HEK293 (cell line): ENCODE measurements around the gene SKIL.

ENCODE experiments used
- ATF2 ChIP-seq: fragments of 450-650 bp; formaldehyde crosslinking; IDR thresholded peaks from 2 replicates; pipeline ENCODE4 v1.5.1; 2016; ENCODE audit warnings: missing biosample characterization, missing genetic modification characterization, low read depth
- BCL11A ChIP-seq: fragments of 450-650 bp; formaldehyde crosslinking; IDR thresholded peaks from 2 replicates; pipeline ENCODE4 v1.5.1; 2016; ENCODE audit warnings: low read depth, missing biosample characterization, missing genetic modification characterization
- CTCF ChIP-seq: fragments of 450-650 bp; formaldehyde crosslinking; IDR thresholded peaks from 2 replicates; pipeline ENCODE4 v1.5.1; 2016; ENCODE audit warnings: missing biosample characterization, missing genetic modification characterization
- HOXC10 ChIP-seq: sonication (generic); formaldehyde crosslinking; IDR thresholded peaks from 2 replicates; pipeline ENCODE4 v1.8.1; 2023; ENCODE audit warnings: mild to moderate bottlenecking, missing genetic modification reagents
- TSHZ1 ChIP-seq: fragments of 450-650 bp; formaldehyde crosslinking; IDR thresholded peaks from 2 replicates; pipeline ENCODE4 v1.5.1; 2016; ENCODE audit warnings: missing biosample characterization, missing genetic modification characterization, borderline replicate concordance
- ZNF274 ChIP-seq, 2 experiments: fragments of 200-500 bp in 1 of 2; fragments of 450-650 bp in 1 of 2; sonication (Bioruptor generic) in 1 of 2; formaldehyde crosslinking in 1 of 2; IDR thresholded peaks; 2 replicates each; pipeline versions ENCODE4 v1.5.1 to v1.6.1; 2014 to 2016; ENCODE audit warnings: borderline replicate concordance in 1 of 2, inconsistent platforms in 1 of 2, low read length in 1 of 2, missing biosample characterization in 1 of 2, missing genetic modification characterization in 1 of 2
- ZNF311 ChIP-seq: fragments of 450-650 bp; formaldehyde crosslinking; IDR thresholded peaks from 2 replicates; pipeline ENCODE4 v1.5.1; 2017; ENCODE audit warnings: missing biosample characterization, missing genetic modification characterization, borderline replicate concordance
- ZNF624 ChIP-seq: fragments of 450-650 bp; formaldehyde crosslinking; IDR thresholded peaks from 2 replicates; pipeline ENCODE4 v1.5.1; 2017; ENCODE audit warnings: missing biosample characterization, missing genetic modification characterization
- ZNF776 ChIP-seq: fragments of 450-650 bp; formaldehyde crosslinking; IDR thresholded peaks from 2 replicates; pipeline ENCODE4 v1.5.0; 2017; ENCODE audit warnings: missing biosample characterization, missing genetic modification characterization, borderline replicate concordance
- ZNF792 ChIP-seq: fragments of 450-650 bp; formaldehyde crosslinking; IDR thresholded peaks from 2 replicates; pipeline ENCODE4 v1.5.1; 2016; ENCODE audit warnings: missing biosample characterization, missing genetic modification characterization
- TF ChIP-seq, protein P1 (sequence below): fragments of 450-650 bp; formaldehyde crosslinking; optimal IDR thresholded peaks from 2 replicates; pipeline ENCODE3; 2016; ENCODE audit warnings: missing biosample characterization, mild to moderate bottlenecking, missing genetic modification characterization

DNA sequence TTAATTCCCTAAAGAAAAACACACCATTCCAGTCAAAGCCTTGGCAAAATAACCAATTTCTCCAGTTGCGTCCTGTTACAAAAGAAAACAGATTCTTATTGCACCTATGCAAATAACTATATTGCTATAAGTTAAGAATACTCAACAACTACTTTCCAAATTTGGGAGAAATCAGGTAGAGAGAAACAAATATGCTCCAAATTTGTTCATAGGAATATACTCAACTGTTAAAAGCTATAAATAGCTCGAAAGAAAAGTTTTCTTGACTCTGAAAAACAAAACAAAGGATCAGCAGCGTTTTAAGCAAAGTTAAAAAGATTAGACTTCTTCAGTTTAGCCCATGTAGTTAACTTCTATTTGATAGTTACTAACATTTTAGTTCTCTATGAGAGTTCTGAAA lies 20.1 kb upstream of the SKIL start:
- TF ChIP-seq ZNF311 (no peak), CTCF (no peak), ZNF776 (tag by site-specific recombination) (no peak), ZNF792 (no peak), ATF2 (tag by site-specific recombination) (no peak), BCL11A (no peak), ZNF624 (tag by site-specific recombination) (no peak), HOXC10 (CRISPR knock-in tag) (no peak), TSHZ1 (no peak), ZNF274 (IDR thresholded peaks at IDR 0.05; ENCODE audit: low read length) (no peak), ZNF274 (tag by site-specific recombination; IDR thresholded peaks at IDR 0.05; ENCODE audit: borderline replicate concordance) (no peak)
- TF ChIP-seq, protein P1, sequence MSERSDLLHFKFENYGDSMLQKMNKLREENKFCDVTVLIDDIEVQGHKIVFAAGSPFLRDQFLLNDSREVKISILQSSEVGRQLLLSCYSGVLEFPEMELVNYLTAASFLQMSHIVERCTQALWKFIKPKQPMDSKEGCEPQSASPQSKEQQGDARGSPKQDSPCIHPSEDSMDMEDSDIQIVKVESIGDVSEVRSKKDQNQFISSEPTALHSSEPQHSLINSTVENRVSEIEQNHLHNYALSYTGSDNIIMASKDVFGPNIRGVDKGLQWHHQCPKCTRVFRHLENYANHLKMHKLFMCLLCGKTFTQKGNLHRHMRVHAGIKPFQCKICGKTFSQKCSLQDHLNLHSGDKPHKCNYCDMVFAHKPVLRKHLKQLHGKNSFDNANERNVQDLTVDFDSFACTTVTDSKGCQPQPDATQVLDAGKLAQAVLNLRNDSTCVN (tag by site-specific recombination) = no peak
